Fibroblast of the aortic adventitia (primary cell): ENCODE data around the gene C10orf90. TPM values are rescaled to one million over a fixed set of nuclear protein-coding genes. Genes with fewer than 3 reads are reported as not detected.

Experiments used
- DNase-seq: peaks from one replicate; pipeline ENCODE4 v3.0.0-alpha.2; 2010; ENCODE audit warnings: low read depth
- H3K4me3 ChIP-seq: 2 replicates; pipeline ENCODE4 v1.5.1; 2011; ENCODE audit warnings: low read depth, mild to moderate bottlenecking, control low read depth, low read length, moderate library complexity
- total RNA-seq: library from RNA; depleted of rRNA; stranded (reverse); fragments of >200 nt; gene quantifications from 2 replicates; pipeline ENCODE4 v1.2.3, GENCODE V29; 2012; ENCODE audit warnings: low replicate concordance
- TF ChIP-seq, protein P1 (sequence below): IDR thresholded peaks from 2 replicates; pipeline ENCODE4 v1.5.1; 2011; ENCODE audit warnings: mild to moderate bottlenecking, low read length, control low read depth, inconsistent platforms; ENCODE audit not compliant: insufficient read depth

The C10orf90 gene
- total RNA-seq, 1 donor = 1.1 TPM

DNA sequence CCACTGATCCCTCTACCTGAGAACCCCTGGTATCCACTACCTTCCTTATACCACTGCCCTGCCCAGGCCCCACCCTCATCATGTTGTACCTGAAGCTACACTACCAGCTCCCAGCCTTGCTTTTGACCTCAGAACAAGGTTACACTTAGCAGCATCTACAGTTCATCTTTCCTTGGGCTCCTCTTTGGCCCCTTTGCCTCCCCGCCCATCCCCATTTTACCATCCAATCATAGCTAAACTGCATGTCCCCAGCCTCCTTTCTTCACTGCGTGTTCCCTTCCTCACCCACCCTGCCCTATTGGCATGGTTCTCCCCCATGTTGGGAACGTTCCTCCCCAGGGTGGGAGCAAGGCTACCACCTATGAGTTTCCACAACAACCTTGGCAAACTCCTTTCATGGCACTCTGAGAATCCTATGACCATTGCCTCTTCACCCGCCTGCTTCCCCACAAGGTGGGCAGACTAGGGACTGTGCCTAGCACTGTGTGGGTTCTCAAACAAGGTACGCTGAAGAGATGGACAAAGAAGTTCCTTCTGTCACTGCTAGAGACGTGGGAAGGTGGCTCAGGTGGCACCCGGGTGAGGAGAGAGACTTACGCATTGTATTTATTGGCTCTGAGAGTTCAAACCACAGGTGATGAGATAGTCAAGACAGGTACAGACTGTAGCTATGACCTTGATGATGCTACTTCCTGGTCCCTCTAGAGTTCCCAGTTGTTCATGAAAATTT lies 215.3 kb downstream of the C10orf90 start:
- no peak for DNase-seq
- TF ChIP-seq, protein P1, sequence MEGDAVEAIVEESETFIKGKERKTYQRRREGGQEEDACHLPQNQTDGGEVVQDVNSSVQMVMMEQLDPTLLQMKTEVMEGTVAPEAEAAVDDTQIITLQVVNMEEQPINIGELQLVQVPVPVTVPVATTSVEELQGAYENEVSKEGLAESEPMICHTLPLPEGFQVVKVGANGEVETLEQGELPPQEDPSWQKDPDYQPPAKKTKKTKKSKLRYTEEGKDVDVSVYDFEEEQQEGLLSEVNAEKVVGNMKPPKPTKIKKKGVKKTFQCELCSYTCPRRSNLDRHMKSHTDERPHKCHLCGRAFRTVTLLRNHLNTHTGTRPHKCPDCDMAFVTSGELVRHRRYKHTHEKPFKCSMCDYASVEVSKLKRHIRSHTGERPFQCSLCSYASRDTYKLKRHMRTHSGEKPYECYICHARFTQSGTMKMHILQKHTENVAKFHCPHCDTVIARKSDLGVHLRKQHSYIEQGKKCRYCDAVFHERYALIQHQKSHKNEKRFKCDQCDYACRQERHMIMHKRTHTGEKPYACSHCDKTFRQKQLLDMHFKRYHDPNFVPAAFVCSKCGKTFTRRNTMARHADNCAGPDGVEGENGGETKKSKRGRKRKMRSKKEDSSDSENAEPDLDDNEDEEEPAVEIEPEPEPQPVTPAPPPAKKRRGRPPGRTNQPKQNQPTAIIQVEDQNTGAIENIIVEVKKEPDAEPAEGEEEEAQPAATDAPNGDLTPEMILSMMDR = no peak
- no peak overlapping the region for H3K4me3 ChIP-seq

DNA sequence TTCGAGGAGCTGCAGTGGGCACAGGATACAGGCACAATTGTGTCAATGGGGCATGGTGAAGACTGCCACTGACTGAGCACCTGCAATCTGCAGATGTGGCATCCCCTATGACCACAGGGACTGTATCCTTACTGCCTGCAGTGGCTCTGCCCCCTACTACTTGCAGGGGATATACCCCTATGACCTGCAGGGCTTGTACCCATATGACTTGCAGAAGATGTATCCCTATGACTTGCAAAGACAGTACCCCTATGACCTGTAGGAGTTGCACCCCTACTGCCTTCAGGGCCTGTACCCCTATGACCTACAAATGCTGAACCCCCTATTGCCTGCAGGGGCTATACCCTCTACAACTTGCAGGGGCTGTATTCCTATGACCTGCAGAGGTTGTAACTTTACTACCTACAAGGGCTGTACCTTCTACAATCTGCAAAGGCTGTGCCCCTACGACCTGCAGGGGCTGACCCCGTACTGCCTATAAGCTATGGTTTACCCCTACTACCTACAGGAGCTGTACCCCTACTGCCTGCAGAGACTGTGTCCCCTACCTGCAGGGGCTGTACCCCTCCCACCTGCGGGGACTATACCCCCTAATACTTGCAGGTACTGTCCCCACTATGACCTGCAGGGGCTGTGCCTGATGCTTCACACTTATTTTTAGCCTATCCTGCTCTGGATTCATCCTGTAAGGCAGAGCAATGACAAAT lies 216.3 kb downstream of the C10orf90 start:
- no peak for DNase-seq

DNA sequence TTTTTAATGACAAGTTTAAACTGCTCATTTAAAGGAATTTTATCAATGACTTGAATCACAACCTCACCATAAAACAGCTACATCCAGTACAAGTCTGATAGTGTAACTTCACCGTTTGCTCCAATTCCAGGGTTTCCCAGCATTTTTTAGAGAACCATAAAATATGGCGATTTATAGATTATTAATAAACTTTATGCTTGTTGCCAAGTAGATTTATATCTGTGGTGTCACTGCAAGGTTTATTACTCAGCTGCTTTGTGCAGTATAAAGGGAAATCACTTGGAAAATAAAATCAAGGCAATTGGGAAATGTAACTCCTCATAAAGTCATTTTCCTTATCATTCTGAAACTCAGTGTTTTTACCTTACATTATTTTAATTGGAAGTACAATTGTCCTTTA lies 218.2 kb downstream of the C10orf90 start:
- no peak overlapping the region for H3K4me3 ChIP-seq
- TF ChIP-seq, protein P1 = no peak
- no peak for DNase-seq

More for the DNA sequence above, 216.3 kb downstream of the C10orf90 start:
- no peak overlapping the region for H3K4me3 ChIP-seq
- TF ChIP-seq, protein P1 = no peak

DNA sequence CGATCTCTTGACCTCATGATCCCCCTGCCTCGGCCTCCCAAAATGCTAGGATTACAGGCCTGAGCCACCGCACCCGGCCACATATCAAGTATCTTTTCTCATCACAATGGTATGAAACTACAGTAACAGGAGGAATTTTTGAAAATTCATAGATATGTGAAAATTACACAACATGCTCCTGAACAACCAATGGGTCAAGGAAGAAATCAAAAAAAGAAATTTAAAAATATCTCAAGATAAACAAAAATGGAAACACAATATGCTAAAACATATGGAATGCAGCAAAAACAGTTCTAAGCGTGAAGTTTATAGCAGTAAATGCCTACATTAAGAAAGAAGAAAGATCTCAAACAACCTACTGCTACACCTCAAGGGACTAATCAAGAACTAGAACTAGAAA lies 222.4 kb downstream of the C10orf90 start:
- no peak overlapping the region for H3K4me3 ChIP-seq
- TF ChIP-seq, protein P1 = no peak
- no peak for DNase-seq

DNA sequence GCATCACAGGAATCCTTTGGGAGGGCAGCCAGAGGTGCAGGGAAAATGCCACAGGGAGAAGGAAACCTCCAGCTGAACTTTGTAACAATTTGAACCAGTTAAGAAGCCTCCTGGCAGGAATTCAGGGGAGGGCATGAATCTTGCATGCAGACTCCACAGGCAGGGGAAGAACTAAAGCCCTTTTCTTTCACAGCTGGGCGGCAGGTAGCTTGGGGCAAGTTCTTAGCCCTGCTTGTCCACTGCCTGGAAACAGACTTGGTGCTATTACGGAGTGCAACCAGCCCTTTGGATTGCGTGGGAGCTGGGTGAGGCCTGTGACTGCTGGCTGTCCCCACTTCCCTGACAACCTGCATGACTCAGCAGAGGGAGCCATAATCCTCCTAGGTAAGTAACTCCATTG lies 230.6 kb downstream of the C10orf90 start:
- TF ChIP-seq, protein P1 = no peak
- DNase-seq = peak; percentile 33
- no peak overlapping the region for H3K4me3 ChIP-seq

DNA sequence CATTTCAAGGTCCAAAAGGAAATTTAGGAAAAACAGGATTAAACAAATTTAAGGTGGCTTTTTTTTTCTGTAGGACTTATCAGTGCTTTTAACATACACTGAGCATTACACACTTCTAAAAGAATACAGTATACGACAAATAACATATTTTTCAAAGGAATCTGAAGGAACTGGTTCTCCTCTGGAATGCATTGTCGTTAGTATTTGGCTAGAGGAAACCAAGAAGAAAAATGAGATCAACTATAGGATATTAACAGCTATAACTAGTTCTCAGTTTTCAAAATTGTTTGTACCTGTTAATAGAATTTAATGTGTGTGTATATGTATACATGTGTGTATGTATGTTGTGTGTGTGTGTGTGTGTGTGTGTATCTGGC lies 232.1 kb downstream of the C10orf90 start:
- TF ChIP-seq, protein P1 = no peak
- DNase-seq = no peak
- H3K4me3 ChIP-seq = no peak overlapping the region
